ENCODE results near the gene ESPN.

The ESPN gene

GRCh38 chr1:6497215-6497866 lies 72.8 kb downstream of the ESPN start:
- DNase-seq (ENCODE audit: low read depth): no peak

- no peak for DNase-seq (ENCODE audit: low read depth)
Measured at GRCh38 chr1:6497867-6498575, 73.4 kb downstream of the ESPN start.

- no peak for DNase-seq (ENCODE audit: low read depth)
Measured at GRCh38 chr1:6498576-6499111, 74.1 kb downstream of the ESPN start.

GRCh38 chr1:6499296-6499695 lies 74.7 kb downstream of the ESPN start:
- DNase-seq (ENCODE audit: low read depth): no peak

- no peak for DNase-seq (ENCODE audit: low read depth)
Measured at GRCh38 chr1:6500544-6501278, 76.1 kb downstream of the ESPN start.

GRCh38 chr1:6501279-6501813 lies 76.8 kb downstream of the ESPN start:
- no peak for DNase-seq (ENCODE audit: low read depth)

GRCh38 chr1:6502000-6502891 lies 77.7 kb downstream of the ESPN start:
- no peak for DNase-seq (ENCODE audit: low read depth)

- no peak for DNase-seq (ENCODE audit: low read depth)
Measured at GRCh38 chr1:6503884-6504602, 79.5 kb downstream of the ESPN start.

GRCh38 chr1:6504887-6505286 lies 80.3 kb downstream of the ESPN start:
- DNase-seq (ENCODE audit: low read depth): no peak

GRCh38 chr1:6505367-6506209 lies 81.0 kb downstream of the ESPN start:
- DNase-seq (ENCODE audit: low read depth): no peak

GRCh38 chr1:6506210-6507036 lies 81.8 kb downstream of the ESPN start:
- no peak for DNase-seq (ENCODE audit: low read depth)

- DNase-seq (ENCODE audit: low read depth): no peak
Measured at GRCh38 chr1:6507037-6507428, 82.5 kb downstream of the ESPN start.

- DNase-seq (ENCODE audit: low read depth): no peak
Measured at GRCh38 chr1:6507461-6507911, 82.9 kb downstream of the ESPN start.

GRCh38 chr1:6508154-6508815 lies 83.7 kb downstream of the ESPN start:
- no peak for DNase-seq (ENCODE audit: low read depth)

GRCh38 chr1:6508816-6509189 lies 84.2 kb downstream of the ESPN start:
- DNase-seq (ENCODE audit: low read depth): no peak

- no peak for DNase-seq (ENCODE audit: low read depth)
Measured at GRCh38 chr1:6509220-6509918, 84.8 kb downstream of the ESPN start.

GRCh38 chr1:6509919-6510291 lies 85.3 kb downstream of the ESPN start:
- DNase-seq (ENCODE audit: low read depth): no peak

- DNase-seq (ENCODE audit: low read depth): no peak
Measured at GRCh38 chr1:6510493-6510892, 85.9 kb downstream of the ESPN start.

Data from stimulated activated CD8-positive, alpha-beta memory T cell treated with anti-CD3 and anti-CD28 coated beads, Interleukin-15, amount 100 ng/mL, for 24 hours (primary cell).